HAP-1 (cell line): ENCODE data around the gene LSG1.
A peak's percentile ranks its signal among the peaks of the same experiment; 100 is the strongest.

Source experiments
- DNase-seq, 2 experiments: peaks; one replicate each; pipeline ENCODE4 v3.0.0-alpha.2; 2016 to 2020; ENCODE audit warnings: low spot score in 2 of 2
- H3K27me3 ChIP-seq: fragments of 250-450 bp; sonication (Bioruptor Pico); 2 replicates; pipeline ENCODE4 v1.5.1; 2020; ENCODE audit warnings: low read depth, mild to moderate bottlenecking, moderate library complexity
- H3K36me3 ChIP-seq: fragments of 250-450 bp; sonication (Bioruptor Pico); replicated peaks from 2 replicates; pipeline ENCODE4 v1.5.1; 2020; ENCODE audit warnings: mild to moderate bottlenecking
- H3K4me1 ChIP-seq: fragments of 250-450 bp; sonication (Bioruptor Pico); 2 replicates; pipeline ENCODE4 v1.5.1; 2020; ENCODE audit warnings: mild to moderate bottlenecking
- H3K4me3 ChIP-seq: fragments of 250-450 bp; sonication (Bioruptor Pico); 2 replicates; pipeline ENCODE4 v1.5.1; 2020; ENCODE audit warnings: mild to moderate bottlenecking, moderate library complexity
- H3K9me3 ChIP-seq: fragments of 250-450 bp; sonication (Bioruptor Pico); 2 replicates; pipeline ENCODE4 v1.5.1; 2020; ENCODE audit warnings: mild to moderate bottlenecking, moderate library complexity
- in situ Hi-C: fragments of 300-500 bp; cut with MboI; formaldehyde crosslinking; loops from 3 replicates; pipeline ENCODE4 v1.14.3; 2020; ENCODE audit warnings: low sequenced_read_pairs, inconsistent platforms, mixed read lengths

Gene LSG1

GRCh38 chr3:194683380-194683779, 11.4 kb upstream of the LSG1 start:
- Histone ChIP-seq H3K27me3 (no peaks in the 10 kb centered on the region), H3K36me3 (no peaks in the 10 kb centered on the region), H3K4me1 (peaks cover 23% of the 10 kb centered on the region), H3K4me3 (no peak overlapping the region), H3K9me3 (no peaks in the 10 kb centered on the region)
- in situ Hi-C loops = no loop called here
- no peak for DNase-seq

- DNase-seq = peak; percentile 79 to 80
- no peaks in the 10 kb centered on the region for H3K27me3 ChIP-seq
- H3K9me3 ChIP-seq = no peaks in the 10 kb centered on the region
- peaks cover 19% of the 10 kb centered on the region for H3K4me1 ChIP-seq
- H3K4me3 ChIP-seq = no peak overlapping the region
- H3K36me3 ChIP-seq = no peaks in the 10 kb centered on the region
- in situ Hi-C loops = no loop called here
Measured at GRCh38 chr3:194682694-194683310, 10.8 kb upstream of the LSG1 start.

- no peaks in the 10 kb centered on the region for H3K27me3 ChIP-seq
- H3K9me3 ChIP-seq = no peaks in the 10 kb centered on the region
- in situ Hi-C loops = no loop called here
- peaks cover 15% of the 10 kb centered on the region for H3K4me1 ChIP-seq
- no peaks in the 10 kb centered on the region for H3K36me3 ChIP-seq
- H3K4me3 ChIP-seq = no peak overlapping the region
- no peak for DNase-seq
Measured at GRCh38 chr3:194682189-194682693, 10.2 kb upstream of the LSG1 start.

- Histone ChIP-seq H3K4me1 (peaks cover 3% of the 10 kb centered on the region), H3K27me3 (peaks cover 3% of the 10 kb centered on the region; the same call in 1 of the 2 replicates), H3K4me3 (no peak overlapping the region), H3K36me3 (no peaks in the 10 kb centered on the region), H3K9me3 (no peaks in the 10 kb centered on the region)
- in situ Hi-C loops = no loop called here
- no peak for DNase-seq
Measured at GRCh38 chr3:194680888-194681615, 9.1 kb upstream of the LSG1 start.

GRCh38 chr3:194676471-194676870, 4.5 kb upstream of the LSG1 start:
- Histone ChIP-seq H3K9me3 (no peaks in the 10 kb centered on the region), H3K4me3 (no peak overlapping the region), H3K4me1 (no peaks in the 10 kb centered on the region), H3K36me3 (no peaks in the 10 kb centered on the region), H3K27me3 (peaks cover 6% of the 10 kb centered on the region; the same call in 1 of the 2 replicates)
- in situ Hi-C loops = loop anchor here (5.0 to 10.0 kb wide), 2 partner anchors 591 to 848 kb away; no protein-coding TSS in a partner anchor
- DNase-seq = no peak

- H3K4me3 ChIP-seq = no peak overlapping the region
- no peak for DNase-seq
- H3K4me1 ChIP-seq = peaks cover 6% of the 10 kb centered on the region
- H3K36me3 ChIP-seq = no peaks in the 10 kb centered on the region
- H3K27me3 ChIP-seq = peaks cover 6% of the 10 kb centered on the region; the same call in 1 of the 2 replicates
- no peaks in the 10 kb centered on the region for H3K9me3 ChIP-seq
- in situ Hi-C loops = loop anchor here (5.0 to 10.0 kb wide), 2 partner anchors 592 to 849 kb away; no protein-coding TSS in a partner anchor
Measured at GRCh38 chr3:194675680-194676079, 3.7 kb upstream of the LSG1 start.

GRCh38 chr3:194675081-194675640, 3.2 kb upstream of the LSG1 start:
- Histone ChIP-seq H3K4me1 (peaks cover 11% of the 10 kb centered on the region), H3K36me3 (peaks cover under 1% of the 10 kb centered on the region; the same call in 1 of the 2 replicates), H3K4me3 (no peak overlapping the region), H3K9me3 (no peaks in the 10 kb centered on the region), H3K27me3 (peaks cover 6% of the 10 kb centered on the region; the same call in 1 of the 2 replicates)
- in situ Hi-C loops = loop anchor here (5.0 to 10.0 kb wide), 2 partner anchors 592 to 850 kb away; no protein-coding TSS in a partner anchor
- no peak for DNase-seq

- Histone ChIP-seq H3K9me3 (no peaks in the 10 kb centered on the region), H3K4me1 (peaks cover 19% of the 10 kb centered on the region), H3K36me3 (peaks cover 12% of the 10 kb centered on the region), H3K27me3 (peaks cover 6% of the 10 kb centered on the region; the same call in 1 of the 2 replicates), H3K4me3 (no peak overlapping the region)
- DNase-seq = no peak
- in situ Hi-C loops = loop anchor here (10.0 kb wide), 1 partner anchor 851 kb away; no protein-coding TSS in a partner anchor
Measured at GRCh38 chr3:194673761-194674160, 1.8 kb upstream of the LSG1 start.

- H3K4me1 ChIP-seq = peaks cover 20% of the 10 kb centered on the region
- no peaks in the 10 kb centered on the region for H3K9me3 ChIP-seq
- in situ Hi-C loops = loop anchor here (10.0 kb wide), 1 partner anchor 852 kb away; no protein-coding TSS in a partner anchor
- no peak for DNase-seq
- peak overlapping the region; percentile 67 for H3K4me3 ChIP-seq
- H3K27me3 ChIP-seq = peaks cover 6% of the 10 kb centered on the region; the same call in 1 of the 2 replicates
- peaks cover 20% of the 10 kb centered on the region for H3K36me3 ChIP-seq
Measured at GRCh38 chr3:194672876-194673275, 885 bp upstream of the LSG1 start.

GRCh38 chr3:194671511-194671899, 486 bp downstream of the LSG1 start:
- peaks cover 21% of the 10 kb centered on the region for H3K36me3 ChIP-seq
- peak overlapping the region; percentile 67 for H3K4me3 ChIP-seq
- DNase-seq = peak; percentile 20 to 34
- H3K4me1 ChIP-seq = peaks cover 20% of the 10 kb centered on the region
- H3K27me3 ChIP-seq = peaks cover 6% of the 10 kb centered on the region; the same call in 1 of the 2 replicates
- in situ Hi-C loops = loop anchor here (10.0 kb wide), 1 partner anchor 853 kb away; no protein-coding TSS in a partner anchor
- H3K9me3 ChIP-seq = no peaks in the 10 kb centered on the region

- peaks cover 42% of the 10 kb centered on the region for H3K36me3 ChIP-seq
- H3K4me3 ChIP-seq = no peak overlapping the region
- in situ Hi-C loops = no loop called here
- DNase-seq = no peak
- peaks cover 20% of the 10 kb centered on the region for H3K4me1 ChIP-seq
- H3K9me3 ChIP-seq = no peaks in the 10 kb centered on the region
- H3K27me3 ChIP-seq = no peaks in the 10 kb centered on the region
Measured at GRCh38 chr3:194667363-194667762, 4.6 kb downstream of the LSG1 start.

GRCh38 chr3:194664857-194665256, 7.1 kb downstream of the LSG1 start:
- no peaks in the 10 kb centered on the region for H3K9me3 ChIP-seq
- H3K27me3 ChIP-seq = no peaks in the 10 kb centered on the region
- H3K4me1 ChIP-seq = peaks cover 8% of the 10 kb centered on the region
- H3K4me3 ChIP-seq = no peak overlapping the region
- DNase-seq = no peak
- in situ Hi-C loops = no loop called here
- peaks cover 60% of the 10 kb centered on the region for H3K36me3 ChIP-seq

GRCh38 chr3:194661946-194662345, 10.0 kb downstream of the LSG1 start:
- Histone ChIP-seq H3K9me3 (no peaks in the 10 kb centered on the region), H3K4me3 (no peak overlapping the region), H3K4me1 (no peaks in the 10 kb centered on the region), H3K36me3 (peaks cover 73% of the 10 kb centered on the region), H3K27me3 (no peaks in the 10 kb centered on the region)
- in situ Hi-C loops = no loop called here
- DNase-seq = no peak
